OCI-LY3 (cell line): ENCODE measurements around the gene PDE7B.

Experiments
- H2AFZ ChIP-seq: fragments of 200-600, 300-600 bp; shearing (Covaris generic); 2 replicates; pipeline ENCODE4 v1.6.0; 2014; ENCODE audit warnings: antibody characterized with exemption, low read depth, low read length
- H3K27ac ChIP-seq: fragments of 200-600, 300-600 bp; sonication (generic); 2 replicates; pipeline ENCODE4 v1.5.1; 2014; ENCODE audit warnings: mild to moderate bottlenecking, low read length, moderate library complexity, mixed read lengths
- H3K27me3 ChIP-seq: fragments of 200-600, 300-600 bp; sonication (generic); 2 replicates; pipeline ENCODE4 v1.6.1; 2014; ENCODE audit warnings: low read depth, low read length, mixed read lengths
- H3K36me3 ChIP-seq: fragments of 200-600, 300-600 bp; sonication (generic); replicated peaks from 2 replicates; pipeline ENCODE3; 2014; ENCODE audit warnings: low read depth, low read length, mixed read lengths
- H3K4me1 ChIP-seq: fragments of 300-600, 200-600 bp; sonication (generic); 2 replicates; pipeline ENCODE4 v1.6.1; 2014; ENCODE audit warnings: low read length, mixed read lengths
- H3K4me2 ChIP-seq: fragments of 200-600, 300-600 bp; sonication (generic); 2 replicates; pipeline ENCODE4 v1.6.1; 2014; ENCODE audit warnings: low read length, mixed read lengths
- H3K4me3 ChIP-seq: fragments of 300-600, 200-600 bp; sonication (generic); 2 replicates; pipeline ENCODE4 v1.5.1; 2014; ENCODE audit warnings: antibody characterized with exemption, mild to moderate bottlenecking, low read length, moderate library complexity
- H3K79me2 ChIP-seq: fragments of 300-600, 200-600 bp; shearing (Covaris generic); 2 replicates; pipeline ENCODE4 v1.6.1; 2014; ENCODE audit warnings: mild to moderate bottlenecking, low read length, mixed read lengths
- H3K9ac ChIP-seq: fragments of 300-600, 200-600 bp; shearing (Covaris generic); 2 replicates; pipeline ENCODE4 v1.6.0; 2014; ENCODE audit warnings: mild to moderate bottlenecking, low read length, moderate library complexity
- H3K9me3 ChIP-seq: fragments of 200-600, 300-600 bp; shearing (Covaris generic); 2 replicates; pipeline ENCODE4 v1.6.1; 2014; ENCODE audit warnings: low read length, mixed read lengths; ENCODE audit not compliant: insufficient read depth
- H4K20me1 ChIP-seq: fragments of 200-600, 300-600 bp; sonication (generic); 2 replicates; pipeline ENCODE4 v1.6.1; 2016; ENCODE audit warnings: low read length, mixed read lengths; ENCODE audit not compliant: insufficient read depth
- CTCF ChIP-seq: fragments of 200-600, 300-600 bp; sonication (generic); IDR thresholded peaks from 2 replicates; pipeline ENCODE4 v1.5.1; 2014; ENCODE audit warnings: antibody characterized with exemption, low read length, low read depth
- EZH2phosphoT487 ChIP-seq: fragments of 200-600 bp; shearing (Covaris generic); IDR thresholded peaks from 2 replicates; pipeline ENCODE4 v1.6.1; 2018; ENCODE audit warnings: antibody characterized with exemption, mixed run types, low read depth

PDE7B gene

GRCh38 chr6:136230219-136230853 lies 378.8 kb downstream of the PDE7B start:
- Histone ChIP-seq H3K9ac (no peak overlapping the region), H4K20me1 (no peaks in the 10 kb centered on the region), H3K4me1 (peaks cover 25% of the 10 kb centered on the region), H2AFZ (no peak overlapping the region), H3K4me3 (no peak overlapping the region), H3K27ac (no peak overlapping the region), H3K9me3 (no peaks in the 10 kb centered on the region), H3K36me3 (peaks cover 10% of the 10 kb centered on the region), H3K79me2 (no peaks in the 10 kb centered on the region), H3K27me3 (no peaks in the 10 kb centered on the region), H3K4me2 (no peak overlapping the region)
- no peak for TF ChIP-seq EZH2phosphoT487
- TF ChIP-seq CTCF: no peak

DNA sequence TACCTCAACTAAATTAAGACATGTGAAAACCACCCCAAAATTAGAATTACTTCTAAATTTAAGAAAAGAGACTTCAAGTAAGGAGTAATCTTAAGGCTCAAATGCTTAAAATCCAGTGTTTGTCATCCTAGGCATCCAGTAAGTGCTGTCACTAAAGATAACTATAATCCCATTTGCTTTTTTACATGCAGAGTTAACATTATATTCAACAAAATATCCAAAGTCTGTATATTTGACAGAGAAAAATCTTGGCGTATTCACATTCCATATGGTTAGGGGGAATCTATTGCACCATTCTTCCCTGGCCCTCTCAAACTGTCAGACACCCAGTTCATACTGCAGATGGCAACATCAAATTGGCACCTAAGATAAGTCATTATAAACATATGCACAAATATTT lies 381.2 kb downstream of the PDE7B start:
- H3K4me3 ChIP-seq: no peak overlapping the region
- H3K27me3 ChIP-seq: no peaks in the 10 kb centered on the region
- no peak overlapping the region for H3K27ac ChIP-seq
- H3K36me3 ChIP-seq: peaks cover 14% of the 10 kb centered on the region
- TF ChIP-seq CTCF: no peak
- TF ChIP-seq EZH2phosphoT487: no peak
- H4K20me1 ChIP-seq: no peaks in the 10 kb centered on the region
- H3K9me3 ChIP-seq: no peaks in the 10 kb centered on the region
- H3K9ac ChIP-seq: no peak overlapping the region
- H2AFZ ChIP-seq: no peak overlapping the region
- no peak overlapping the region for H3K4me2 ChIP-seq
- H3K4me1 ChIP-seq: peaks cover 16% of the 10 kb centered on the region
- no peaks in the 10 kb centered on the region for H3K79me2 ChIP-seq

DNA sequence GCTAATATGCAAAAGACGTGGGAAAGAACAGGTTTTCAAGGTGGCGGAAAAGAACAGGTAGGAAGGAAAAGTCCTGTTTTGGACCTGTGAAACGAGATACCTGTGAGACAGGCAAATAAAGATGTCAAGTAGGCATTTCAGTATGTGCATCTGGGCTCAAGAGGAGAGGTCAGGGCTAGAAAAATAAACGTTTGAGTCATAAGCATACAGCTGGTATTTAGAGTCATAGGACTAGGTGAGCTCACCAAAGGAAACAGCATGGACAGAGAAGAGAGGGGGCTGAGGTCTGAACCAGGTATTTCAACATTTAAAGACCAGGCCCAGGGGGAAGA lies 383.7 kb downstream of the PDE7B start:
- no peak overlapping the region for H3K4me2 ChIP-seq
- H3K27me3 ChIP-seq: no peaks in the 10 kb centered on the region
- no peak overlapping the region for H2AFZ ChIP-seq
- no peaks in the 10 kb centered on the region for H3K9me3 ChIP-seq
- no peak for TF ChIP-seq CTCF
- TF ChIP-seq EZH2phosphoT487: no peak
- no peaks in the 10 kb centered on the region for H4K20me1 ChIP-seq
- H3K9ac ChIP-seq: no peak overlapping the region
- H3K4me3 ChIP-seq: no peak overlapping the region
- H3K27ac ChIP-seq: no peak overlapping the region
- H3K36me3 ChIP-seq: peaks cover 13% of the 10 kb centered on the region
- no peaks in the 10 kb centered on the region for H3K79me2 ChIP-seq
- no peaks in the 10 kb centered on the region for H3K4me1 ChIP-seq

DNA sequence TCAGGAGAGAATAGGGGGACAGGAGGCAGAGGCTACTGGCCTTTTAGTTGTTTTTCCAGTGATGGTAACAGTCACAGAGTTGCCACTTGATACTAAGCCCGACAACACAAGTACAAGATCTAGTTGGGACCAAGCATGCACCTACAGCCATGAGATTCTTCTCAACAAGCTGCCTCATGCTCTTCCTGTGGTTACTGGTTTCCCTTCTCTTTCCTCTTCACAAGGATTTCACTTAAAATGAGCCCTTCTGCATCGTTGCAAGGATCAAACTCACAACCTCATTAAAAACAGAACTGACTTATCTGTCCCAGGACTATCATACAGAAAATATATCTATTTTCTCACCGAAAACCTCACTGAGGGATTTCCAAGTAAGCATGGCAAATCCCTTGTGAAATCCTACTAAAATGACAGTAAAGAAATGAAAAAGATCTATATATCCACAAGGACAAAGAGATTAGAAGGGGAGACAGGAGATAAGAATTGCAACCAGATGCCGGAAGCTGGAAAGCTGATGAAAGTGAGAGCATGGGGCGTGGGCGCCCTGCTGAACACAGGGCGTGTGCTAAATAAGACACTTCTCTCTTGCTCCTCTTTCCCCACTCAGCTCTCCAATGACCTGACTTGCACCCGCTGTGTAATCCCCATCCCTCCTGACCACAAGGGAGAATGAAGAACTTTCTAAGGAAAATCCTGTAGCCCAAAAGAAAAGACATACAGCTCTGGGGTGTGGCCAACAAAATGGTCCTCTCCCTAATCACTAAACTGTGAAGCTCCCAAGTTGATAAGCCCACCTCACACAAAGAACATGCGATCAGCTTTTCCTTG lies 385.2 kb downstream of the PDE7B start:
- Histone ChIP-seq H3K9ac (no peak overlapping the region), H3K36me3 (peaks cover 16% of the 10 kb centered on the region), H3K79me2 (no peaks in the 10 kb centered on the region), H3K4me2 (no peak overlapping the region), H4K20me1 (no peaks in the 10 kb centered on the region), H3K4me1 (no peaks in the 10 kb centered on the region), H3K27me3 (no peaks in the 10 kb centered on the region), H3K27ac (no peak overlapping the region), H3K4me3 (no peak overlapping the region), H3K9me3 (no peaks in the 10 kb centered on the region), H2AFZ (no peak overlapping the region)
- TF ChIP-seq EZH2phosphoT487 (no peak), CTCF (no peak)
